ENCODE measurements around the gene SUN1.
"Not testable (repeated sequence)": the region's sequence is repeated elsewhere in the genome, so short reads cannot be mapped to it uniquely, and the experiment has no call there.

The SUN1 gene

DNA sequence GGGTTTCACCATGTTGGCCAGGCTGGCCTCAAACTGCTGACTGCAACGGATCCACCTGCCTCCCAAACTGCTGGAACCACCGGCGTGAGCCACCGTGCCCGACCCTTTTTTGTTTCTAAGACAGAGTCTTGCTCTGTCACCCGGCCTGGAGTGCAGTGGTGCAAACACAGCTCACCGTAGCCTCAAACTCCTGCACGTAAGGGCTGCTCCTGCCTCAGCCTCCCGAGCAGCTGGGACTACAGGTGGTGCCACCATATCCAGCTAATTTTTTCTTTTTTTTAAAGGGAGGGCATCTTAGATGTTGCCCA, 85.8 kb downstream of the SUN1 start:
- DNase-seq = peak in 13 of 42 donors; percentile 1 to 39 (median 16)
- intact Hi-C loops (cut with DNase I) = no loop called here

GRCh38 chr7:918441-919113, 86.3 kb downstream of the SUN1 start:
- DNase-seq = peak in 25 of 42 donors; percentile 0 to 42 (median 13)
- intact Hi-C loops (cut with DNase I) = no loop called here

- DNase-seq = peak in 25 of 42 donors; percentile 0 to 39 (median 8)
- intact Hi-C loops (cut with DNase I) = no loop called here
Observed at GRCh38 chr7:919114-919442, 86.8 kb downstream of the SUN1 start.

GRCh38 chr7:919924-920341, 87.7 kb downstream of the SUN1 start:
- peak in 27 of 42 donors; percentile 0 to 48 (median 15) for DNase-seq
- intact Hi-C loops (cut with DNase I) = no loop called here

- intact Hi-C loops (cut with DNase I) = no loop called here
- peak in 40 of 42 donors; percentile 51 to 93 (median 78) for DNase-seq
Observed at GRCh38 chr7:920351-921070, 88.2 kb downstream of the SUN1 start.

DNA sequence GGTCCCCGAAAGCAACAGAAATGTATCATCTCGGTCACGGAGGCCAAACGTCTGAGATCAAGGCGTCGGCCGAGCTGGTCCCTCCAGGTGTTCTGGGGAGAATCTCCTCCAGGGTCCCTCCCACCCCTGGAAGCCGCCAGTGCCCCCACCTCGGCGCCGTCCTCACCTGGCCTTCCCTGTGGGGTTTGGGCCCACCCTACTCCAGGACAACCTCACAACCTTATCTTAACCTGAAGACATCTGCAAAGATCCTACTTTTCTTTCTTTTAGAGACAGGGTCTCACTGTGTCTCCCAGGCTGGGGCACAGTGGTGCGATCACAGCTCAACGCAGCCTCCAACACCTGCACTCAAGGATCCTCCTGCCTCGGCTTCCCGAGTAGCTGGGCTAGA, 88.8 kb downstream of the SUN1 start:
- intact Hi-C loops (cut with DNase I) = no loop called here
- DNase-seq = peak in 10 of 42 donors; percentile 1 to 39 (median 3)

DNA sequence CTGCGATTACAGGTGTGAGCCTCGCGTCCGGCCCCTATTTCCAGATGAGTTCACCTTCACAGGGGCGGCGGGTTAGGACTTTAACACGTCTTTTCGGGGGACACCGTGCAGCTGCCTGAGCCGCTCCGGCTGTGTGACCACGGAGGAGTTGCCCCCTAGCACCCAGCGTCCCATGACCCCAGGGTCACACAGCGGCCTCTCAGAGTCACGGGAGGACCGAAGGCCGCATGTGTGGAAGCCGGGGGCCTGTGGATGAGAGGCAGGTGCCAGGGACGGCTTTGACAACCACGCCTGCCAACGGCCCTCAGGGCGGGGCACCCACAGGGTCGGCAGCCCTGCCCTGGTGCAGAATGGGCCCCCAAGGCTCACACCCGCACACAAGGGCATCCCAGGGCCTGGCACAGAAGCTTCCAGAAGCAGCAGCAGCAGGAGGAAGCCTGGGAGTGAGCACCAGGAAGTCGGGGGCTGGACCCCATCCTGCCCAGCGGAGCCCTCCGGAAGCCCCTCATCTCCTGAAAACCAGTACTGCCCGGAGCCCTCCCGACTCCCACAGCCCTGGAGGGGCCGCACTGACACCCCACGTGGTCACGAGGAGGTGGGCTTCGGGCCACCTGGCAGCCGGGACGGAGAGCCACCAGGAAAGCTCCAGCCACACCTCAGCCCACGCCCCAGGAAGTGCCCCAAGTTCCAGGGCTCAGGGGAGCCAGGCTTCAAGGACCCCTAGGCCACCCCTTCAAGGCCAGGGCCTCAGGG, 89.5 kb downstream of the SUN1 start:
- intact Hi-C loops (cut with DNase I) = no loop called here
- DNase-seq = peak in 23 of 42 donors; percentile 1 to 41 (median 8)

GRCh38 chr7:922334-923107, 90.2 kb downstream of the SUN1 start:
- peak in 22 of 42 donors; percentile 0 to 36 (median 10) for DNase-seq
- intact Hi-C loops (cut with DNase I) = no loop called here

GRCh38 chr7:923108-924041, 91.1 kb downstream of the SUN1 start:
- intact Hi-C loops (cut with DNase I) = no loop called here
- peak in 27 of 42 donors; percentile 2 to 65 (median 45) for DNase-seq

DNA sequence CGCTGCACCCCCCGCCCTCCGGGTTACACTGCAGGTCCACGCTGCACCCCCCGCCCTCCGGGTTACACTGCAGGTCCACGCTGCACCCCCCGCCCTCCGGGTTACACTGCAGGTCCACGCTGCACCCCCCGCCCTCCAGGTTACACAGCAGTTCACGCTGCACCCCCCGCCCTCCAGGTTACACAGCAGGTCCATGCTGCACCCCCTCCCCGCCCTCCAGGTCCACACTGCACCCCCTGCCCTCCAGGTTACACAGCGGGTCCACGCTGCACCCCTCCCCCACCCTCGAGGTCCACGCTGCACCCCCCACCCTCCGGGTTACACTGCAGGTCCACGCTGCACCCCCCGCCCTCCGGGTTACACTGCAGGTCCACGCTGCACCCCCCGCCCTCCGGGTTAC, 91.8 kb downstream of the SUN1 start:
- DNase-seq = peak in 7 of 42 donors; percentile 0 to 31 (median 6)
- intact Hi-C loops (cut with DNase I) = not testable (repeated sequence)
